ENCODE data around the gene NAP1L5.

The NAP1L5 gene

DNA sequence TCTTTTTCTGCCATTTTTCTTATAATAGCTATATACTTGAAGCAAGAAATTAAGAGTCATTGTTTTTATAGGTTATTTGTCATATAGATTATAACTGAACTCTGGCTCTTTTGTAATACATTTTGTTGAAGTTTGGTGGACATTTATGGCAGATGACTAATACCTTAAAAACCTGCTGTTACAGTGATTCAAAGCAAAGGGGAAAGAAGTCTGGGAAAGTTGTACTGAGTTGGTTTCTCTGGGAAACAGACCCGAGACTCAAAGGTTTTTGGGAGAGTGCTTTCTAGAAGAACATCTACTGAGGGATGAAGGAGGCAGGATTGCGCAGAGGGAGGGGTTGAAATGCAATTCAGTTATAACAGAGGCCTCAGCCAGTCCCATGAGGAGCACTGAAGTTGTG lies 35.9 kb downstream of the NAP1L5 start:
- no peak for DNase-seq (ENCODE audit: low read depth in 2 of 3, low spot score in 1 of 3)

DNA sequence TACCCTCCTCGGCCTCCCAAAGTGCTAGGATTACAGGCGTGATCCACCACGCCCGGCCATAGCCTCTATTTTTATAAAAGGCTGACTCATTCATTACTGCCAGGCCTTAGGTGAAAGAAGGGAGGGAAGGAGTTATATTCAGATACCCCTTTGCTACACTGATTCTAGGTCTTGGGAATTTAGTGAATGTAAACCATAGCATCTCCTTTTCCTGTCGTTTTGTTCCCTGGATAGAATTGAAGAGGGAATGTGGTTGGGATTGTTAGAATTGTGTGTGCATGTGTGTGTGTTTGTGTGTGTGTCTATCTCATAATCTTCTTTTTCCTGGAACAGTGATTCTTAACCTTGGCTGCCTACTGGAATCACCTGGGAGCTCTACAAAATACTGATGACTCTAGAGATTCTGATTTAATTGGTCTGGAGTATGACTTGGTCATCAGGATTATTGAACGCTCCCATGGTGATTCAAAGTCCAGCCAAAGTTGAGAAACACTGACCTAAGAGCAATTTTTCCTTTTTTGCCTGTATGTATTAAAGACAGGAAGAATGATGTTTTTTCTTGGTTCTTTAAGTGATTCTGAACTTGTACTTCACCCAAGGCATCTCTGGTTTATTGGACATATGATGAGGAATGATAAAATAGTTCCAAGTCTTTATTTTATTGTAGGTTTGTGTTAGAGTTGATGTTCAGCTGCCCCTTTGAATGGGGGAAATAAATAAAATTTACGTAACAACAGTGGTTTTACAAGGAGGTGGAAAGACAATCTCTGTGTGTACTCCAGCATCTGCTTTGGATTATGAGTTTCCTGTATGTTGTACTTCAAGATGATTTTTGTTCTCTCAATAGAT lies 37.0 kb downstream of the NAP1L5 start:
- DNase-seq (ENCODE audit: low read depth in 2 of 3, low spot score in 1 of 3), result no peak

DNA sequence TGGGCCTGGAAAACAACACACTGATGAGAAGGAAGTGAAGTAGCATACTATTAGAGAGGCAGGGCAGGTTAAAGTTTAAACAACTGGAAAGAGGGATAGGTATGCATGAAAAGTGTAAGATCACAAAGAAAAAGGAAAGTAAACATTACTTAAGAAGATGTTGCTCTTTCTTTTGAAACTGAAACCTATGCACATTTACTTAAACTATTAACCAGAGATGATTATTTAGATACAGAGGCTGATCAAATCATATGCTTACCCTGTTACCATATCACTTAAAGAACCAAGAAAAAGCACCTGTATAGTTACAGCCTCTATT lies 37.8 kb downstream of the NAP1L5 start:
- no peak for DNase-seq (ENCODE audit: low read depth in 2 of 3, low spot score in 1 of 3)

DNA sequence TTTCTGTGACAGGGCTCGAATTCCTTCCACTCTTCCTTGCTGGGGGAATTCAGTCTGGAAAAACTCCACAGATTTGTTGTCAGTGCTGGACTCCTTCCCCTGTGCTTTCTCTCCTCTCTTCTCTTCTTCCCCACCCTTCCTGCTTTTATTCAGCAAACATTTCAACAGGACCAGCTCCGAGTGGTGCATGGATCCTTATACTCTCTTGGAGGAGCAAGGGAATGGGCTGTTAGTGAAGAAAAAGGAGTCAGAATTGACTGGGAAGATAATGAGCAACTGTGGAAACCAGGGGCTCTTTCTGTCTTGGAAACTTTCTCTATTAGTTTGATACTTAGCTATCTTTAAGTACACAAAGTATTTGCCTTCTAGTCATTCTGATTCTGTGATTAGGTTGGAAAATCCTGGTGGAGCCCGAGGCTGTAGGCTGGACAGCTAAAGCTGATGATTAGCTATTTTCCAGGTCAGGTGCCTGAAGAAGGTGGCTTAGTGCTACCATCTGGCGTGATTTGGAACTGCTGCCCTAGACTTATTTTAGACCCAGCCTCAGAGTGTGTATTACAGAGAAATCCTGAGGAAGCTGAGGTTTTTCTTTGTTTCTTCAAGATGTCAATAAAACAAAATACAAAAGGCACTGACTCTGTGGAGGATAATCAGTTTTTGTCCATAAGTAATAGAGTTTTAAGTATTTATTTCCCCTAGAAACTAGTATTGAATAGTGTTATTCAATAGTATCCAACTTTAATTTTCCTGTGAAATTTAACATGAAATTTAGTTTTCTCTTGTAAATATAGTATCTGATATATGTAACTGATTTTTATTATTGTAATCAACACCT lies 38.4 kb downstream of the NAP1L5 start:
- DNase-seq (ENCODE audit: low read depth in 2 of 3, low spot score in 1 of 3), result peak; percentile 13 to 14 (median 13)

DNA sequence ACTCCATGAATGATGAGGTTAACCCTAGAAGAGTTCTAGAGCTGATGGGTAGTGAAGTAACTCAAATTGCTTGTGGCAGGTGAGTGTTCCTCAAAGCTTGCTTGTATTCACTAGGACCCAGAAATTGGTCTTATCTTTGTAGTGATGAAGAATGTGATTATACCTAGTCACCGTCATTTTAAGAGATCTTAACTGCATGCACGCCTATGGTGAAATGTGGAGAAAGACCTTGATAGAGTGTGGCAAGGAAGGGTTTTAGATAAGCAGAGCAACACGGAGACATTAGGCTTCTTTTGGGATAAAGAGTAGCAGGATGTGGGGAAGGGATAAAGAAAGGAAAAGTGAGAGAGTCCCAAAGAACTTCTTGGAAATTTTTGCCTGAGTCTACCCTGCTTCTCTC lies 42.4 kb downstream of the NAP1L5 start:
- DNase-seq (ENCODE audit: low read depth in 2 of 3, low spot score in 1 of 3), result no peak

DNA sequence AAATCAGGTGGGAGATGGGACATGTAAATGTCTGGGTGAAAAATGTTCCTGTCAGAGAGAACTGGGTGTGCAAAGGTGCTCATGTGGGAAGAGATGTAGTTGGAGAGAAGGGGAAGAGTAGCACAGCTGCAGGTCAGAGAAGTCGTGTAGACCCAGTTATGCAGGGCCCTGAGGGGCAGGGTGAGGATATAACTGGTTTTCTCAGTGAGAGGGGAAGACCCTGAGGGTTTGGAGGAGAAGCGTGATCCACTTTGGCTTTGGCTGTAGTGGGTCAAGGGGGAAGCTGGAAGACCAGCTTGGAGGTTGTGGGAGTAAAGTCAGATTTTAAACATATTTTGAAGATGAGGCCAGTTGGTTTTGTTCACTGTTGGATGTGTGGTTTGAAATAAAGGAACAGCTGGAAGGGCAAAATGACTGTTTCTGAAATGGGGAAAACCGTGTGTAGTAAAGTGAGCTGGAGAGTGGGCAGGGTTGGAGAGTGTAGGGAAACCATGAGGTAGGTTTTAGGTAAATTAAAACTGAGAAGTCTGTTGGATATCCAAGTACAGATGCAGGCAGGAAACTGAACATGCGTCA lies 44.2 kb downstream of the NAP1L5 start:
- DNase-seq (ENCODE audit: low read depth in 2 of 3, low spot score in 1 of 3), result no peak

DNA sequence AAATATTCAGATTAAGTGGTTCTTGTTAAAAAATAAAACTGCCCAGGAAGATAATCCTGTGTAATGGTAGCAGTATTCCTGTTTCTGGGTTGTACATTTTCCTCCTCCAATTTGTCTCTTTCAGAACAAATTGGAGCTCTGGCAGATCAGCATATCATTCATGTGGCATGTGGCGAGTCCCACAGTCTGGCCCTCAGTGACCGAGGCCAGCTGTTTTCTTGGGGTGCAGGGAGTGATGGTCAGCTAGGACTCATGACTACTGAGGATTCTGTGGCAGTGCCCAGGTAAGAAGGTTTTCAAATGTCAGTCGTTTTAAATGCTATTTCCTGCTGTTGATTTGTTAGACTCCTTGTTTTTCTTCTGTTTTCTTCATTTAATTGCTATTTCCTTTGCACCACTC lies 47.9 kb downstream of the NAP1L5 start:
- no peak for DNase-seq (ENCODE audit: low read depth in 2 of 3, low spot score in 1 of 3)

DNA sequence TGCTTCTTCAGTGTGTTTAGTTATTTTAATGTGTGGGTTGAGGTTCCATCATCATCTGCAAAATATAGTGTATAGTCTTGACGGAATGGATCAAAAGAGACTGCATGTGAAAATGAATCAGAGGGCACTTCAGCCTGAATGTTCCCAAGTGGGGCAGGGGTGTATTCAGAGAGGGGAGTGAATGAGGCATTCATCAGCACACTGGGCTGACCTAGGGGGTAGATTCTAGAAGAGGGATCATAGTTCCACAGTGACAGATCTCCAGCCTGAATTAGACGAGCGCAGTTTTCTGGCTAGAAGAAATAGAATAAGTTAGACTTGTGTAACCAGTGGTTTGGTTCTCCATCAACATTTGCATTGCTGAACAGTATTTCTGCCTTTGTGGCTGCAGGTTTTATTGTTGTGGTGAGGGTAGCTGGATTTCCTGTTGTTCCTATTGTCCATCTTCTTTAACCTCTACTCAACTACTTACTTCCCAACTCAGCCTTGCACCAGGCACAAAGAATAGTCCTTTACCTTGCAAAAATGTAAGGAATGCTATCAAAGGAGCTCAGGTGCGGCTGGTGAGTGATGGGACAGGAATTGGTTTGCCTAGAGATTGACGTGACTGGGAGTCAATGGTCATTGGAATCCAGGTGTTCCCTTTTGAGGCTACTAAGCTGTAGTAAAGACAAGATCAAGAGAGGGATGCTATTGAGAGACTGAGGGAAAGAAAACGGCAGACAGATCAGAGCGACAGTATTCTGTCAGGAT lies 50.9 kb downstream of the NAP1L5 start:
- DNase-seq (ENCODE audit: low read depth in 2 of 3, low spot score in 1 of 3), result no peak

DNA sequence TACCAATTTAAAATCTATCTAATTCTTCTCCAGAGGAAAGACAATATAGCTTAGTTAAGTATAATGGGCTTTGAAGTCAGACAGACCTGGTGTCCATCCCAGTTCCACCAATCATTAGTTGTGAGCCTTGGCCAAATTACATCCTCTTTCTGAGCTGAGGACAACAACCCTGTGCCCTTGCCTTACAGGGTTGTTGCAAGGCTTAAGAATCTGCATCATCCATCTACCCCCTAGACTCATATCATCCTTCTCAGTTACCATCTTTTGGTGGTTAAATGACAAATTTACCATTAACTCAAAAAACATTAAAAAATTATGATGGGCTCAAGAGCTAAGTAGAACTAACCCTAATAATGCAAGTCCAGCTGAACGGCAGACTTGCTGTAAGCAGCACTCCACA lies 51.6 kb downstream of the NAP1L5 start:
- DNase-seq (ENCODE audit: low read depth in 2 of 3, low spot score in 1 of 3), result no peak

Data from stimulated activated CD4-positive, alpha-beta T cell treated with anti-CD3 and anti-CD28 coated beads, Interleukin-12 subunit alpha, Interleukin-12 subunit beta, amount 100 ng/mL, for 48 hours (primary cell).